K562 (cell line): ENCODE measurements around the gene COL4A2. TPM values are rescaled to one million over a fixed set of nuclear protein-coding genes. Genes with fewer than 3 reads are reported as not detected.

Source experiments
- ATAC-seq: fragments of 200-7000 bp; cut with Tn5 transposase; 3 replicates; pipeline ENCODE4 v1.9.1; 2020; ENCODE audit warnings: moderate library complexity
- BruUV-seq: library from RNA; stranded (reverse); fragments of 400-500 nt; replicated peaks from 2 replicates; lab custom pipeline; 2021; lab: Mats Ljungman, UMichigan
- CTCF ChIA-PET: fragments of 300-600 bp; formaldehyde crosslinking; extraction: SDS; loops from one replicate; lab custom pipeline; 2021; ENCODE audit warnings: low intra/inter-chr PET ratio; lab: Yijun Ruan, JAX
- POLR2A ChIA-PET: fragments of 300-600, 350-650 bp; sonication (Branson Sonifier 250); formaldehyde crosslinking; extraction: SDS; loops from one replicate; lab custom pipeline; 2021; ENCODE audit warnings: antibody characterized with exemption, inconsistent platforms; lab: Yijun Ruan, JAX
- DNase-seq, 4 experiments: peaks; one replicate each; pipeline versions ENCODE4 v3.0.0 to v3.0.0-alpha.2; 2011 to 2018; ENCODE audit warnings: low spot score in 3 of 4, mixed read lengths in 3 of 4; ENCODE audit errors: extremely low read depth in 1 of 4
- FAIRE-seq: peaks from 2 replicates; lab custom pipeline; 2011; peaks lifted over from hg19 to GRCh38; lab: Jason Lieb, UNC
- H2AFZ ChIP-seq: 2 replicates; pipeline ENCODE4 v1.6.0; 2011; ENCODE audit warnings: low read depth, low read length, control low read depth, inconsistent platforms
- H3K27ac ChIP-seq: fragments of 200-600 bp; 3 replicates; pipeline ENCODE4 v1.8.0; 2011; ENCODE audit warnings: low read depth, mild to moderate bottlenecking, control low read depth, inconsistent platforms, low read length, moderate library complexity, mixed read lengths; ENCODE audit errors: extremely low read depth
- H3K27me3 ChIP-seq, 2 experiments: fragments of 300-600 bp in 1 of 2; 2 replicates in 1 of 2; 3 replicates in 1 of 2; pipeline versions ENCODE4 v1.6.0 to v1.8.0; 2011; ENCODE audit warnings: inconsistent platforms in 2 of 2, low read length in 2 of 2, mild to moderate bottlenecking in 1 of 2, mixed read lengths in 1 of 2, moderate library complexity in 1 of 2; ENCODE audit not compliant: control insufficient read depth in 2 of 2, insufficient read depth in 2 of 2
- H3K36me3 ChIP-seq: fragments of 300-600 bp; 3 replicates; pipeline ENCODE4 v1.8.0; 2011; ENCODE audit warnings: mild to moderate bottlenecking, low read length, inconsistent platforms; ENCODE audit not compliant: control insufficient read depth, insufficient read depth
- H3K4me1 ChIP-seq, 2 experiments: fragments of 200-600 bp in 1 of 2; replicated peaks in 1 of 2; 2 replicates in 1 of 2; 3 replicates in 1 of 2; pipeline versions ENCODE4 v1.5.1 to v1.8.0; 2011; ENCODE audit warnings: inconsistent platforms in 2 of 2, low read length in 2 of 2, mild to moderate bottlenecking in 1 of 2, mixed read lengths in 1 of 2, moderate library complexity in 1 of 2; ENCODE audit not compliant: control insufficient read depth in 2 of 2, insufficient read depth in 2 of 2
- H3K4me2 ChIP-seq: 2 replicates; pipeline ENCODE4 v1.6.1; 2011; ENCODE audit warnings: low read length, control low read depth, inconsistent platforms, mixed read lengths; ENCODE audit not compliant: insufficient read depth
- H3K4me3 ChIP-seq: fragments of 200-600 bp; sonication (generic), shearing (Covaris generic); 2 replicates; pipeline ENCODE4 v1.5.1; 2016; ENCODE audit warnings: control low read depth, inconsistent platforms
- H3K79me2 ChIP-seq: fragments of 200-600 bp; 3 replicates; pipeline ENCODE4 v1.8.0; 2011; ENCODE audit warnings: low read length, inconsistent platforms; ENCODE audit not compliant: control insufficient read depth, insufficient read depth
- H3K9ac ChIP-seq, 2 experiments: 2 replicates each; pipeline versions ENCODE4 v1.6.0 to v1.6.1; 2011; ENCODE audit warnings: low read depth in 2 of 2, low read length in 2 of 2, control low read depth in 1 of 2, inconsistent platforms in 1 of 2, mild to moderate bottlenecking in 1 of 2, mixed read lengths in 1 of 2; ENCODE audit not compliant: insufficient read depth in 1 of 2
- H3K9me1 ChIP-seq: one replicate; pipeline ENCODE4 v1.6.0; 2011; ENCODE audit warnings: inconsistent platforms, mild to moderate bottlenecking, low read length, moderate library complexity; ENCODE audit not compliant: control insufficient read depth, insufficient read depth
- H3K9me3 ChIP-seq: replicated peaks from 2 replicates; pipeline ENCODE4 v1.5.1; 2011; ENCODE audit warnings: low read depth, low read length, inconsistent platforms; ENCODE audit not compliant: control insufficient read depth, insufficient read depth
- H4K20me1 ChIP-seq: replicated peaks from 2 replicates; pipeline ENCODE4 v1.6.1; 2011; ENCODE audit warnings: low read length, inconsistent platforms, mixed read lengths; ENCODE audit not compliant: control insufficient read depth, insufficient read depth
- ASH1L ChIP-seq: fragments of 450-650 bp; IDR thresholded peaks from 2 replicates; pipeline ENCODE4 v1.6.1; 2018; ENCODE audit warnings: borderline replicate concordance, mild to moderate bottlenecking, low read depth; ENCODE audit not compliant: partially characterized antibody
- CCNT2 ChIP-seq: IDR thresholded peaks from 2 replicates; pipeline ENCODE4 v1.6.1; 2011; ENCODE audit warnings: borderline replicate concordance, low read depth, mild to moderate bottlenecking, moderate library complexity, mixed read lengths, low read length; ENCODE audit not compliant: insufficient read length; ENCODE audit errors: extremely low read depth
- DNMT1 ChIP-seq: fragments of 450-650 bp; IDR thresholded peaks from 2 replicates; pipeline ENCODE4 v1.6.1; 2016; ENCODE audit warnings: antibody characterized with exemption, mild to moderate bottlenecking
- HDAC2 ChIP-seq: fragments of 450-650 bp; IDR thresholded peaks from 2 replicates; pipeline ENCODE4 v1.6.1; 2016; ENCODE audit warnings: mild to moderate bottlenecking
- KDM1A ChIP-seq, 2 experiments: fragments of 450-650 bp; IDR thresholded peaks; 2 replicates each; pipeline ENCODE4 v1.6.1; 2016; ENCODE audit warnings: mild to moderate bottlenecking in 2 of 2
- KDM5B ChIP-seq: fragments of 200-600 bp; sonication (generic); IDR thresholded peaks from 2 replicates; pipeline ENCODE4 v1.6.1; 2012; ENCODE audit warnings: low read depth, mild to moderate bottlenecking, moderate library complexity, low read length, control low read depth, inconsistent platforms; ENCODE audit not compliant: insufficient replicate concordance
- PCBP1 ChIP-seq: fragments of 200-400 bp; formaldehyde crosslinking; IDR thresholded peaks from 2 replicates; pipeline ENCODE4 v1.6.1; 2018; ENCODE audit warnings: mild to moderate bottlenecking, low read depth, low read length; ENCODE audit not compliant: poor library complexity, severe bottlenecking
- POLR2H ChIP-seq: IDR thresholded peaks from 2 replicates; pipeline ENCODE4 v1.6.1; 2016; ENCODE audit warnings: missing genetic modification characterization, low read depth, mild to moderate bottlenecking, control low read depth, missing compliant biosample characterization, moderate library complexity
- POLR3G ChIP-seq: IDR thresholded peaks from 2 replicates; pipeline ENCODE4 v1.6.1; 2011; ENCODE audit not compliant: insufficient read length, insufficient replicate concordance; ENCODE audit errors: extremely low read depth
- RFX5 ChIP-seq: IDR thresholded peaks from 2 replicates; pipeline ENCODE4 v1.6.1; 2011; ENCODE audit warnings: low read depth, mild to moderate bottlenecking, improper control_type of control experiment, low read length
- STAT5A ChIP-seq: IDR thresholded peaks from 2 replicates; pipeline ENCODE4 v1.6.1; 2012; ENCODE audit warnings: low read length, inconsistent platforms, borderline replicate concordance
- THRAP3 ChIP-seq: fragments of 450-650 bp; IDR thresholded peaks from 2 replicates; pipeline ENCODE4 v1.6.1; 2016; ENCODE audit warnings: mild to moderate bottlenecking, inconsistent platforms, borderline replicate concordance
- ZNF436 ChIP-seq: fragments of 250-450, 450-650 bp; sonication (Bioruptor Pico); formaldehyde crosslinking; IDR thresholded peaks from 2 replicates; pipeline ENCODE4 v1.7.0; 2020; ENCODE audit warnings: mild to moderate bottlenecking
- ZNF551 ChIP-seq: fragments of 250-450 bp; sonication (Bioruptor Pico); IDR thresholded peaks from 2 replicates; pipeline ENCODE4 v1.5.0; 2021; ENCODE audit warnings: mild to moderate bottlenecking, moderate library complexity
- ZNF717 ChIP-seq: fragments of 250-450 bp; sonication (Bioruptor Pico); IDR thresholded peaks from 2 replicates; pipeline ENCODE4 v1.5.0; 2021
- WGBS: fragments of 100-300 bp; shearing (Covaris generic); methylation state at CpG from one replicate; pipeline ENCODE4 v1.1.6; 2016; ENCODE audit warnings: low coverage, mixed read lengths; ENCODE audit not compliant: insufficient coverage; ENCODE audit errors: missing lambda C conversion rate; 5-methylcytosine and 5-hydroxymethylcytosine counted together
- in situ Hi-C: fragments of 300-500 bp; cut with MboI; formaldehyde crosslinking; loops from 4 replicates; pipeline ENCODE4 v1.15.0; 2018; ENCODE audit warnings: inconsistent platforms, mixed read lengths
- intact Hi-C: fragments of 100-400 bp; cut with micrococcal nuclease; formaldehyde crosslinking; loops from 2 replicates; pipeline ENCODE4 v1.14.2; 2022
- polyA plus RNA-seq, 8 experiments: library from polyadenylated mRNA; depleted of rRNA in 4 of 8; stranded (reverse) in 5 of 8; unstranded in 3 of 8; fragments of >200 nt; fragmentation: Nextera tagmentation in 2 of 8; fragmentation: Illumina TruSeq in 1 of 8; extraction: Ambion mirVana in 2 of 8; extraction: Trizol in 1 of 8; gene quantifications; 2 replicates each; pipeline versions ENCODE4 v1.2.1 to v1.2.3, GENCODE V29; 2011 to 2014; ENCODE audit warnings: inconsistent platforms in 1 of 8, missing spikeins in 1 of 8
- total RNA-seq, 7 experiments: library from RNA; depleted of rRNA in 6 of 7; stranded (reverse); fragments of >200 nt in 6 of 7; fragmentation: Illumina TruSeq in 2 of 7; extraction: Trizol in 2 of 7; gene quantifications; 2 replicates each; pipeline versions ENCODE4 v1.2.1 to v1.2.3, GENCODE V29; 2011 to 2021; ENCODE audit warnings: low replicate concordance in 1 of 7
- TF ChIP-seq, protein P1 (sequence below), 3 experiments: IDR thresholded peaks in 2 of 3; conservative IDR thresholded peaks in 1 of 3; 2 replicates each; pipeline ENCODE4 v1.5.1; 2011 to 2012; ENCODE audit warnings: low read length in 3 of 3, mild to moderate bottlenecking in 3 of 3, control low read depth in 2 of 3, improper control_type of control experiment in 1 of 3, inconsistent platforms in 1 of 3, low read depth in 1 of 3, mixed read lengths in 1 of 3, moderate library complexity in 1 of 3; ENCODE audit not compliant: insufficient read depth in 2 of 3
- TF ChIP-seq, protein P2 (sequence below): fragments of 250-450 bp; sonication (Bioruptor Pico); IDR thresholded peaks from 2 replicates; pipeline ENCODE4 v1.8.0; 2021; ENCODE audit warnings: moderate library complexity, mild to moderate bottlenecking, inconsistent platforms
- TF ChIP-seq, protein P3 (sequence below): IDR thresholded peaks from 2 replicates; pipeline ENCODE4 v1.6.1; 2012; ENCODE audit warnings: low read depth, low read length, improper control_type of control experiment, borderline replicate concordance
- TF ChIP-seq, protein P4 (sequence below): fragments of 450-650 bp; conservative IDR thresholded peaks from 2 replicates; pipeline ENCODE4 v1.6.1; 2016; ENCODE audit warnings: missing genetic modification characterization, low read depth, mild to moderate bottlenecking, control low read depth, missing compliant biosample characterization

The COL4A2 gene
- total and polyA plus RNA-seq, 9 of the 15 experiments (the other 6 are each of a cell fraction or from before 2014, with no cell fraction given), result 0.13 to 15.2 (median 8.1) TPM

DNA sequence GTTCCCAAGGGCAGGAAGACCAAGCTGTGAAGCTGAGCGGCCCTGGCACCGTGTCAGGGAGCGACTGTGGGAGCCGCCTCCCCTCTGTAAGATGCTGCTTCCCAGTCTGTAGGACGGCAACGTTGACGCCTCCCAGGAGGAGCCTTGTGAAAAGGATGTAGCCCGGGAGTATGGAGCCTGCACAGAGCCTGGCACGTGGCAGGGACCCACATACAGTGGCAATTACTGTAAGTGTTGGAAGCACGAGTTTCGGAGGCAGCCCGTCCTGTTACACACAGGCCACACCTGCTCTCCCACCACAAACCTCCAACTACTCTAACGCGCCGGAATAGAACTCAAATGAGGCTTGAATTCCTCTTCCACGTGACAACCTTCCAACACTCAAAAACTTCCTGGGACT is 247.9 kb downstream of the COL4A2 start:
- CTCF ChIA-PET, result no interaction called here
- no TSS peak for BruUV-seq
- H3K79me2 ChIP-seq, result peaks cover 22% of the 10 kb centered on the region

More for the DNA sequence above, 247.9 kb downstream of the COL4A2 start:
- FAIRE-seq (no peak), ATAC-seq (no peak), DNase-seq (no peak)
- in situ Hi-C loops (no loop called here), intact Hi-C loops (no loop called here)
- Histone ChIP-seq H3K4me3 (no peak overlapping the region), H3K4me2 (no peak overlapping the region), H3K9me3 (no peaks in the 10 kb centered on the region), H3K9me1 (no peaks in the 10 kb centered on the region), H3K4me1 (peaks cover 4 to 26% of the 10 kb centered on the region in 2 experiments; a peak in 4 of 5 replicates), H3K9ac (no peak overlapping the region), H3K36me3 (peaks cover 4% of the 10 kb centered on the region; the same call in 1 of the 3 replicates), H3K27ac (no peak overlapping the region), H4K20me1 (no peaks in the 10 kb centered on the region), H3K27me3 (no peaks in the 10 kb centered on the region), H2AFZ (no peak overlapping the region)
- 61% methylated on average over 10 of the region's 16 CpGs for WGBS
- POLR2A ChIA-PET, result no interaction called here
- TF ChIP-seq KDM5B (no peak), ZNF436 (CRISPR knock-in tag) (no peak), STAT5A (no peak), ASH1L (no peak), THRAP3 (no peak), POLR2H (tag) (no peak), ZNF551 (CRISPR knock-in tag) (no peak), PCBP1 (no peak), ZNF717 (no peak), POLR3G (no peak), HDAC2 (no peak), DNMT1 (no peak), RFX5 (no peak), CCNT2 (no peak), KDM1A (IDR thresholded peaks at IDR 0.05) (no peak)
- TF ChIP-seq, protein P1, sequence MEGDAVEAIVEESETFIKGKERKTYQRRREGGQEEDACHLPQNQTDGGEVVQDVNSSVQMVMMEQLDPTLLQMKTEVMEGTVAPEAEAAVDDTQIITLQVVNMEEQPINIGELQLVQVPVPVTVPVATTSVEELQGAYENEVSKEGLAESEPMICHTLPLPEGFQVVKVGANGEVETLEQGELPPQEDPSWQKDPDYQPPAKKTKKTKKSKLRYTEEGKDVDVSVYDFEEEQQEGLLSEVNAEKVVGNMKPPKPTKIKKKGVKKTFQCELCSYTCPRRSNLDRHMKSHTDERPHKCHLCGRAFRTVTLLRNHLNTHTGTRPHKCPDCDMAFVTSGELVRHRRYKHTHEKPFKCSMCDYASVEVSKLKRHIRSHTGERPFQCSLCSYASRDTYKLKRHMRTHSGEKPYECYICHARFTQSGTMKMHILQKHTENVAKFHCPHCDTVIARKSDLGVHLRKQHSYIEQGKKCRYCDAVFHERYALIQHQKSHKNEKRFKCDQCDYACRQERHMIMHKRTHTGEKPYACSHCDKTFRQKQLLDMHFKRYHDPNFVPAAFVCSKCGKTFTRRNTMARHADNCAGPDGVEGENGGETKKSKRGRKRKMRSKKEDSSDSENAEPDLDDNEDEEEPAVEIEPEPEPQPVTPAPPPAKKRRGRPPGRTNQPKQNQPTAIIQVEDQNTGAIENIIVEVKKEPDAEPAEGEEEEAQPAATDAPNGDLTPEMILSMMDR (IDR thresholded peaks at IDR 0.05 in 2 of 3, conservative IDR thresholded peaks at IDR 0.05 in 1 of 3; ENCODE audit: insufficient read depth in 2 of 3, low read depth in 1 of 3, low read length in 3 of 3), result no peak
- TF ChIP-seq, protein P2, sequence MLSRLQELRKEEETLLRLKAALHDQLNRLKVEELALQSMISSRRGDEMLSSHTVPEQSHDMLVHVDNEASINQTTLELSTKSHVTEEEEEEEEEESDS (CRISPR knock-in tag), result no peak
- TF ChIP-seq, protein P3, sequence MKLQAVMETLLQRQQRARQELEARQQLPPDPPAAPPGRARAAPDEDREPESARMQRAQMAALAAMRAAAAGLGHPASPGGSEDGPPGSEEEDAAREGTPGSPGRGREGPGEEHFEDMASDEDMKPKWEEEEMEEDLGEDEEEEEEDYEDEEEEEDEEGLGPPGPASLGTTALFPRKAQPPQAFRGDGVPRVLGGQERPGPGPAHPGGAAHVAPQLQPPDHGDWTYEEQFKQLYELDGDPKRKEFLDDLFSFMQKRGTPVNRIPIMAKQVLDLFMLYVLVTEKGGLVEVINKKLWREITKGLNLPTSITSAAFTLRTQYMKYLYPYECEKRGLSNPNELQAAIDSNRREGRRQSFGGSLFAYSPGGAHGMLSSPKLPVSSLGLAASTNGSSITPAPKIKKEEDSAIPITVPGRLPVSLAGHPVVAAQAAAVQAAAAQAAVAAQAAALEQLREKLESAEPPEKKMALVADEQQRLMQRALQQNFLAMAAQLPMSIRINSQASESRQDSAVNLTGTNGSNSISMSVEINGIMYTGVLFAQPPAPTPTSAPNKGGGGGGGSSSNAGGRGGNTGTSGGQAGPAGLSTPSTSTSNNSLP, result no peak
- TF ChIP-seq, protein P4, sequence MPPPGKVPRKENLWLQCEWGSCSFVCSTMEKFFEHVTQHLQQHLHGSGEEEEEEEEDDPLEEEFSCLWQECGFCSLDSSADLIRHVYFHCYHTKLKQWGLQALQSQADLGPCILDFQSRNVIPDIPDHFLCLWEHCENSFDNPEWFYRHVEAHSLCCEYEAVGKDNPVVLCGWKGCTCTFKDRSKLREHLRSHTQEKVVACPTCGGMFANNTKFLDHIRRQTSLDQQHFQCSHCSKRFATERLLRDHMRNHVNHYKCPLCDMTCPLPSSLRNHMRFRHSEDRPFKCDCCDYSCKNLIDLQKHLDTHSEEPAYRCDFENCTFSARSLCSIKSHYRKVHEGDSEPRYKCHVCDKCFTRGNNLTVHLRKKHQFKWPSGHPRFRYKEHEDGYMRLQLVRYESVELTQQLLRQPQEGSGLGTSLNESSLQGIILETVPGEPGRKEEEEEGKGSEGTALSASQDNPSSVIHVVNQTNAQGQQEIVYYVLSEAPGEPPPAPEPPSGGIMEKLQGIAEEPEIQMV (tag), result no peak
